Activated T-helper 17 cell treated with anti-CD3 and anti-CD28 coated beads, Interleukin-2, amount 50 U/mL, for 72 hours (primary cell): ENCODE measurements around the gene LRMDA. TPM values are rescaled to one million over a fixed set of nuclear protein-coding genes. Genes with fewer than 3 reads are reported as not detected.

Source experiments
- ATAC-seq: fragments of 150-1000 bp; cut with Tn5 transposase; replicated peaks from 2 replicates; pipeline ENCODE4 v1.10.0; 2021; ENCODE audit warnings: mild to moderate bottlenecking, moderate library complexity
- H3K27ac Mint-ChIP-seq: one replicate; pipeline ENCODE4 v1.8.0; 2022; ENCODE audit warnings: mixed read lengths
- H3K27me3 Mint-ChIP-seq: one replicate; pipeline ENCODE4 v1.8.0; 2022; ENCODE audit warnings: mixed read lengths
- H3K36me3 Mint-ChIP-seq: one replicate; pipeline ENCODE4 v1.8.0; 2022; ENCODE audit warnings: low read depth, mild to moderate bottlenecking, mixed read lengths
- H3K4me1 Mint-ChIP-seq: one replicate; pipeline ENCODE4 v1.8.0; 2022; ENCODE audit warnings: mixed read lengths
- H3K4me3 Mint-ChIP-seq: one replicate; pipeline ENCODE4 v1.8.0; 2022; ENCODE audit warnings: mild to moderate bottlenecking, mixed read lengths
- H3K9me3 Mint-ChIP-seq: one replicate; pipeline ENCODE4 v1.8.0; 2022; ENCODE audit warnings: mixed read lengths
- total RNA-seq, 2 donors: library from RNA; stranded (reverse); gene quantifications; one replicate each; pipeline ENCODE4 v1.2.3, GENCODE V29; 2022

LRMDA gene
- total RNA-seq, 2 donors from 2014 or later, result not detected

GRCh38 chr10:75978213-75978612, 546.8 kb downstream of the LRMDA start:
- H3K36me3 Mint-ChIP-seq, result no peaks in the 10 kb centered on the region
- H3K4me1 Mint-ChIP-seq, result no peaks in the 10 kb centered on the region
- H3K27ac Mint-ChIP-seq, result no peak overlapping the region
- no peak overlapping the region for H3K4me3 Mint-ChIP-seq
- no peak for ATAC-seq
- H3K9me3 Mint-ChIP-seq, result no peaks in the 10 kb centered on the region
- no peaks in the 10 kb centered on the region for H3K27me3 Mint-ChIP-seq

- no peak overlapping the region for H3K27ac Mint-ChIP-seq
- no peaks in the 10 kb centered on the region for H3K4me1 Mint-ChIP-seq
- no peak for ATAC-seq
- no peak overlapping the region for H3K4me3 Mint-ChIP-seq
- no peaks in the 10 kb centered on the region for H3K27me3 Mint-ChIP-seq
- H3K9me3 Mint-ChIP-seq, result no peaks in the 10 kb centered on the region
- no peaks in the 10 kb centered on the region for H3K36me3 Mint-ChIP-seq
These were observed 549.1 kb downstream of the LRMDA start for GRCh38 chr10:75980419-75981002.

GRCh38 chr10:75982611-75983369, 551.4 kb downstream of the LRMDA start:
- H3K36me3 Mint-ChIP-seq, result no peaks in the 10 kb centered on the region
- H3K9me3 Mint-ChIP-seq, result no peaks in the 10 kb centered on the region
- H3K27me3 Mint-ChIP-seq, result no peaks in the 10 kb centered on the region
- ATAC-seq, result no peak
- H3K27ac Mint-ChIP-seq, result no peak overlapping the region
- H3K4me3 Mint-ChIP-seq, result no peak overlapping the region
- no peaks in the 10 kb centered on the region for H3K4me1 Mint-ChIP-seq

- H3K4me1 Mint-ChIP-seq, result no peaks in the 10 kb centered on the region
- H3K9me3 Mint-ChIP-seq, result no peaks in the 10 kb centered on the region
- H3K27ac Mint-ChIP-seq, result no peak overlapping the region
- no peak for ATAC-seq
- H3K36me3 Mint-ChIP-seq, result no peaks in the 10 kb centered on the region
- H3K27me3 Mint-ChIP-seq, result no peaks in the 10 kb centered on the region
- H3K4me3 Mint-ChIP-seq, result no peak overlapping the region
These were observed 552.6 kb downstream of the LRMDA start for GRCh38 chr10:75984067-75984466.

GRCh38 chr10:75987616-75988015, 556.2 kb downstream of the LRMDA start:
- no peak for ATAC-seq
- Mint-ChIP-seq H3K27me3 (no peaks in the 10 kb centered on the region), H3K4me3 (no peak overlapping the region), H3K9me3 (no peaks in the 10 kb centered on the region), H3K4me1 (no peaks in the 10 kb centered on the region), H3K27ac (no peak overlapping the region), H3K36me3 (no peaks in the 10 kb centered on the region)

- no peaks in the 10 kb centered on the region for H3K4me1 Mint-ChIP-seq
- no peaks in the 10 kb centered on the region for H3K9me3 Mint-ChIP-seq
- no peak for ATAC-seq
- no peak overlapping the region for H3K27ac Mint-ChIP-seq
- H3K4me3 Mint-ChIP-seq, result no peak overlapping the region
- no peaks in the 10 kb centered on the region for H3K27me3 Mint-ChIP-seq
- no peaks in the 10 kb centered on the region for H3K36me3 Mint-ChIP-seq
These were observed 563.1 kb downstream of the LRMDA start for GRCh38 chr10:75994357-75995040.

GRCh38 chr10:75995041-75995430, 563.6 kb downstream of the LRMDA start:
- Mint-ChIP-seq H3K4me1 (no peaks in the 10 kb centered on the region), H3K4me3 (no peak overlapping the region), H3K27me3 (no peaks in the 10 kb centered on the region), H3K9me3 (no peaks in the 10 kb centered on the region), H3K36me3 (no peaks in the 10 kb centered on the region), H3K27ac (no peak overlapping the region)
- no peak for ATAC-seq

GRCh38 chr10:75995720-75996119, 564.3 kb downstream of the LRMDA start:
- Mint-ChIP-seq H3K36me3 (no peaks in the 10 kb centered on the region), H3K9me3 (no peaks in the 10 kb centered on the region), H3K4me1 (no peaks in the 10 kb centered on the region), H3K27me3 (no peaks in the 10 kb centered on the region), H3K4me3 (no peak overlapping the region), H3K27ac (no peak overlapping the region)
- no peak for ATAC-seq

GRCh38 chr10:75999001-75999400, 567.6 kb downstream of the LRMDA start:
- no peak overlapping the region for H3K4me3 Mint-ChIP-seq
- H3K4me1 Mint-ChIP-seq, result no peaks in the 10 kb centered on the region
- no peaks in the 10 kb centered on the region for H3K36me3 Mint-ChIP-seq
- no peak overlapping the region for H3K27ac Mint-ChIP-seq
- H3K27me3 Mint-ChIP-seq, result no peaks in the 10 kb centered on the region
- no peak for ATAC-seq
- no peaks in the 10 kb centered on the region for H3K9me3 Mint-ChIP-seq

- H3K9me3 Mint-ChIP-seq, result no peaks in the 10 kb centered on the region
- H3K27ac Mint-ChIP-seq, result no peak overlapping the region
- no peak for ATAC-seq
- no peaks in the 10 kb centered on the region for H3K4me1 Mint-ChIP-seq
- no peak overlapping the region for H3K4me3 Mint-ChIP-seq
- no peaks in the 10 kb centered on the region for H3K27me3 Mint-ChIP-seq
- H3K36me3 Mint-ChIP-seq, result no peaks in the 10 kb centered on the region
These were observed 568.2 kb downstream of the LRMDA start for GRCh38 chr10:75999515-76000209.

- no peaks in the 10 kb centered on the region for H3K36me3 Mint-ChIP-seq
- no peak overlapping the region for H3K27ac Mint-ChIP-seq
- H3K4me1 Mint-ChIP-seq, result no peaks in the 10 kb centered on the region
- no peak overlapping the region for H3K4me3 Mint-ChIP-seq
- ATAC-seq, result no peak
- H3K9me3 Mint-ChIP-seq, result no peaks in the 10 kb centered on the region
- H3K27me3 Mint-ChIP-seq, result no peaks in the 10 kb centered on the region
These were observed 569.1 kb downstream of the LRMDA start for GRCh38 chr10:76000550-76000949.

- Mint-ChIP-seq H3K36me3 (no peaks in the 10 kb centered on the region), H3K27ac (no peak overlapping the region), H3K4me3 (no peak overlapping the region), H3K4me1 (no peaks in the 10 kb centered on the region), H3K9me3 (no peaks in the 10 kb centered on the region), H3K27me3 (no peaks in the 10 kb centered on the region)
- ATAC-seq, result no peak
These were observed 569.6 kb downstream of the LRMDA start for GRCh38 chr10:76001019-76001418.

GRCh38 chr10:76001461-76001860, 570.0 kb downstream of the LRMDA start:
- no peaks in the 10 kb centered on the region for H3K36me3 Mint-ChIP-seq
- no peaks in the 10 kb centered on the region for H3K4me1 Mint-ChIP-seq
- no peak overlapping the region for H3K4me3 Mint-ChIP-seq
- no peak for ATAC-seq
- H3K9me3 Mint-ChIP-seq, result no peaks in the 10 kb centered on the region
- H3K27me3 Mint-ChIP-seq, result no peaks in the 10 kb centered on the region
- H3K27ac Mint-ChIP-seq, result no peak overlapping the region

- no peak overlapping the region for H3K27ac Mint-ChIP-seq
- H3K27me3 Mint-ChIP-seq, result no peaks in the 10 kb centered on the region
- no peaks in the 10 kb centered on the region for H3K36me3 Mint-ChIP-seq
- H3K4me3 Mint-ChIP-seq, result no peak overlapping the region
- ATAC-seq, result no peak
- no peaks in the 10 kb centered on the region for H3K4me1 Mint-ChIP-seq
- H3K9me3 Mint-ChIP-seq, result no peaks in the 10 kb centered on the region
These were observed 570.9 kb downstream of the LRMDA start for GRCh38 chr10:76002262-76002854.
